Left hindlimb (tissue), 1 donor: ENCODE results near the gene INPP5K.

ENCODE experiments used
- DNase-seq: peaks from one replicate; pipeline ENCODE4 v3.0.0-alpha.2; 2018

INPP5K gene

GRCh38 chr17:1505586-1505985 is 10.8 kb downstream of the INPP5K start:
- DNase-seq, result no peak

- DNase-seq, result no peak
Measured at GRCh38 chr17:1504866-1505265, 11.5 kb downstream of the INPP5K start.

- DNase-seq, result no peak
Measured at GRCh38 chr17:1503699-1504098, 12.7 kb downstream of the INPP5K start.

GRCh38 chr17:1498869-1499268 is 17.5 kb downstream of the INPP5K start:
- no peak for DNase-seq

GRCh38 chr17:1498233-1498632 is 18.2 kb downstream of the INPP5K start:
- no peak for DNase-seq

- no peak for DNase-seq
Measured at GRCh38 chr17:1497831-1498230, 18.6 kb downstream of the INPP5K start.

GRCh38 chr17:1496869-1497268 is 19.5 kb downstream of the INPP5K start:
- DNase-seq, result no peak

- peak; percentile 79 for DNase-seq
Measured at GRCh38 chr17:1495265-1495989, 21.0 kb downstream of the INPP5K start.

GRCh38 chr17:1494736-1495253 is 21.6 kb downstream of the INPP5K start:
- no peak for DNase-seq

GRCh38 chr17:1494203-1494602 is 22.2 kb downstream of the INPP5K start:
- DNase-seq, result no peak

- no peak for DNase-seq
Measured at GRCh38 chr17:1493291-1493980, 23.0 kb downstream of the INPP5K start.

GRCh38 chr17:1492249-1493206 is 23.9 kb downstream of the INPP5K start, which contains the start of gene MYO1C:
Gene MYO1C (minus strand): TSS chr17:1492686. CDS start chr17:1492487, 199 bp downstream.
- no peak for DNase-seq

- peak; percentile 75 for DNase-seq
Measured at GRCh38 chr17:1491443-1492248, 24.8 kb downstream of the INPP5K start.

- peak; percentile 77 for DNase-seq
Measured at GRCh38 chr17:1490643-1491442, 25.6 kb downstream of the INPP5K start.

- no peak for DNase-seq
Measured at GRCh38 chr17:1488826-1489270, 27.6 kb downstream of the INPP5K start.

- DNase-seq, result peak; percentile 91
Measured at GRCh38 chr17:1487939-1488825, 28.2 kb downstream of the INPP5K start.

- peak; percentile 87 for DNase-seq
Measured at GRCh38 chr17:1486802-1487695, 29.4 kb downstream of the INPP5K start.

GRCh38 chr17:1485423-1486376 is 30.7 kb downstream of the INPP5K start:
- peak; percentile 81 for DNase-seq
